ENCODE measurements around the gene AVEN.

The AVEN gene

DNA sequence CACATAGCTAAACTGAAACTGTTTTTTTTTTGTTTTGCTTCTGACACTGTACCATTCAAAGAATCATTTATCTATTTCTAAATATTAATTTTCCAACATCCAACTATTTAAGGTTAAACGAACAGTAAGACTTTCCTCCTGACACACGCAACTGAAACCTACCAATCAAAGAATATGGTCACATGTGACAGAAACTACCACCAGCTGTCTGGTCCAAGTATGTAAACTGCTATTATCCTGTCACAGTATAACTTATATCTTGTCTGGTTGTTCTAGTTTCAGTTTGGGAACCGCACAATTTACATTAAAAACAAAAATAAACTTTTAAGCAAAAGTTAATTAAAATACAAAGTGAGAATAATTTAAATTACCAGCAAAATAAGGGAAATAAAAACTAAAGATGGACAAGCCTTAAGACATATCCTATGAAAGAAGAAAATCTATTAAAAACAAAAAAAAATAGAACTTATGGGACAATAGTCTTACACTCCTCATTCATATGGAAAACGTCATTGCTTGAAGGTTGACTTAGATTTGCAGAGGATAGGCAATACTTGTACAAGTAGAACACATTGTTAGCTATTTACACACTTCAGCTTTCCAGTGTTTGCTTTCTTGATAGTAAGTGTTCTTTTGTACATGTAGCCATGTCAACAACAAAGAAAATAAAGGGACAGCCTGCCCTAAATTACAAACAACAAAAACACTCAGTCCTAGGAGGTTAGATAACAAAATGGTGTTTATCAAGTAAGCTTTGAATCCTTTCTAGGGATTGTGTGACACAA, 97.5 kb downstream of the AVEN start:
- TF ChIP-seq FOXP2 (optimal IDR thresholded peaks at IDR 0.05; ENCODE audit: borderline replicate concordance, extremely low read depth, extremely low read length, insufficient read depth): no peak
- TF ChIP-seq, protein P1, sequence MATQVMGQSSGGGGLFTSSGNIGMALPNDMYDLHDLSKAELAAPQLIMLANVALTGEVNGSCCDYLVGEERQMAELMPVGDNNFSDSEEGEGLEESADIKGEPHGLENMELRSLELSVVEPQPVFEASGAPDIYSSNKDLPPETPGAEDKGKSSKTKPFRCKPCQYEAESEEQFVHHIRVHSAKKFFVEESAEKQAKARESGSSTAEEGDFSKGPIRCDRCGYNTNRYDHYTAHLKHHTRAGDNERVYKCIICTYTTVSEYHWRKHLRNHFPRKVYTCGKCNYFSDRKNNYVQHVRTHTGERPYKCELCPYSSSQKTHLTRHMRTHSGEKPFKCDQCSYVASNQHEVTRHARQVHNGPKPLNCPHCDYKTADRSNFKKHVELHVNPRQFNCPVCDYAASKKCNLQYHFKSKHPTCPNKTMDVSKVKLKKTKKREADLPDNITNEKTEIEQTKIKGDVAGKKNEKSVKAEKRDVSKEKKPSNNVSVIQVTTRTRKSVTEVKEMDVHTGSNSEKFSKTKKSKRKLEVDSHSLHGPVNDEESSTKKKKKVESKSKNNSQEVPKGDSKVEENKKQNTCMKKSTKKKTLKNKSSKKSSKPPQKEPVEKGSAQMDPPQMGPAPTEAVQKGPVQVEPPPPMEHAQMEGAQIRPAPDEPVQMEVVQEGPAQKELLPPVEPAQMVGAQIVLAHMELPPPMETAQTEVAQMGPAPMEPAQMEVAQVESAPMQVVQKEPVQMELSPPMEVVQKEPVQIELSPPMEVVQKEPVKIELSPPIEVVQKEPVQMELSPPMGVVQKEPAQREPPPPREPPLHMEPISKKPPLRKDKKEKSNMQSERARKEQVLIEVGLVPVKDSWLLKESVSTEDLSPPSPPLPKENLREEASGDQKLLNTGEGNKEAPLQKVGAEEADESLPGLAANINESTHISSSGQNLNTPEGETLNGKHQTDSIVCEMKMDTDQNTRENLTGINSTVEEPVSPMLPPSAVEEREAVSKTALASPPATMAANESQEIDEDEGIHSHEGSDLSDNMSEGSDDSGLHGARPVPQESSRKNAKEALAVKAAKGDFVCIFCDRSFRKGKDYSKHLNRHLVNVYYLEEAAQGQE (IDR thresholded peaks at IDR 0.05; ENCODE audit: insufficient read depth in 1 of 2, low read depth in 2 of 2, low read length in 2 of 2): no peak
- no peak for TF ChIP-seq SIN3A (IDR thresholded peaks at IDR 0.05; ENCODE audit: borderline replicate concordance, insufficient read depth, low read length)
- no peak for TF ChIP-seq TAF1 (IDR thresholded peaks at IDR 0.05; ENCODE audit: borderline replicate concordance, insufficient read depth, low read length)
- no peak for TF ChIP-seq POLR2AphosphoS5 (IDR thresholded peaks at IDR 0.05; ENCODE audit: low read depth, low read length)

DNA sequence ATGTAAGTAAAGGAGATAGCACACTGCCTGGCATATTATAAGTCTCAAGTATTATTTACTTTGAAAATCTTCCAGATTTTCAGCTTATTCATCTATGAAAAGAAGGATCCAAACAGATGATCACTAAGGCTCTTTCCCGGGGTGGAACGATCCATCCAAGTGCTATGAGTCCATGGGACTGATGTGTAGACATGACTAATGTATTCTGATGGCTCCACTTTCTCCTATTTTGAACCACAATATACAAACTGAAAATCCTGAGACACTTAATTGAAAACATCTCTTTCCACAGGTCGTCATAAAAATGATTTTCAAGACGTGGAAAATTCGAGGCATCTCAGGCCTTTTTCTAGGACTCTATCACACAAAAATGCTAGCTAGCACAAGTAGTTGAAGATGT, 104.1 kb downstream of the AVEN start:
- TF ChIP-seq, protein P1 (IDR thresholded peaks at IDR 0.05; ENCODE audit: insufficient read depth in 1 of 2, low read depth in 2 of 2, low read length in 2 of 2): no peak
- TF ChIP-seq FOXP2 (optimal IDR thresholded peaks at IDR 0.05; ENCODE audit: borderline replicate concordance, extremely low read depth, extremely low read length, insufficient read depth) (no peak), SIN3A (IDR thresholded peaks at IDR 0.05; ENCODE audit: borderline replicate concordance, insufficient read depth, low read length) (no peak), POLR2AphosphoS5 (IDR thresholded peaks at IDR 0.05; ENCODE audit: low read depth, low read length) (no peak), TAF1 (IDR thresholded peaks at IDR 0.05; ENCODE audit: borderline replicate concordance, insufficient read depth, low read length) (no peak)

DNA sequence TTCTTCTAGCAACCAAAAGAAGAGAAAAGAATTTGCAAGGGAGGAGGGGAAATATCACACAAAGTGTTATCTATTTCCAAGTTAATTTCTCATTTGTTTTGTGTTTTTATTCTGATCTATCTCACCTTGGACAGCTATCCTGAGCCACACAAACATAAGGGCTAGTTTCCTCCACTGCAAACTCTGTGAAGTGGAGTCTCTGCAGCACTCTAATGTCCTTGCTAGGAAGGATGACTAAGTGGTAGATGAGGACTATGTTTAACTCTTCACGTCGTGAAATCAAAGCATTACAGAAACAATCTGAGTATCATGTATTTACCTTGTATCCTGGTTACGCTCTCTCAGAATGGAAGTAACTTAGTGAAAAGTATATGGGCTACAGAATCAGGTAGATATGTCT, 104.6 kb downstream of the AVEN start:
- no peak for TF ChIP-seq TAF1 (IDR thresholded peaks at IDR 0.05; ENCODE audit: borderline replicate concordance, insufficient read depth, low read length)
- no peak for TF ChIP-seq SIN3A (IDR thresholded peaks at IDR 0.05; ENCODE audit: borderline replicate concordance, insufficient read depth, low read length)
- no peak for TF ChIP-seq POLR2AphosphoS5 (IDR thresholded peaks at IDR 0.05; ENCODE audit: low read depth, low read length)
- TF ChIP-seq, protein P1 (IDR thresholded peaks at IDR 0.05; ENCODE audit: insufficient read depth in 1 of 2, low read depth in 2 of 2, low read length in 2 of 2): no peak
- TF ChIP-seq FOXP2 (optimal IDR thresholded peaks at IDR 0.05; ENCODE audit: borderline replicate concordance, extremely low read depth, extremely low read length, insufficient read depth): no peak

DNA sequence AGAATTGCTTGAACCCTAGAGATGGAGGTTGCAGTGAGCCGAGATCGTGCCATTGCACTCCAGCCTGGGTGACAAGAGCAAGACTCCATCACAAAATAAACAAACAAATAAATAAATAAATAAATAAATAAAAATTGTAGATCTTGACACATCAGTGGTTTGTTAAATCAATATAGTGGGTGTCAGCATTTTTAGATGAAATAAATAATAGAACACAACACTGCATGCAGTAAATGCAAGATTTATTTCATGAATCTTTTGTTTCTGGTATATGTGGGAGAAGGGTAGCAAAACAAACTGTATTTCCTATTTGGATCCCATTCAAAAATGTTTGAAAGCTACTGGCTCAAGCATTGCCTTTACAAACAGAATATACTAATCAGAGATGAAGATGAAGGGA, 106.3 kb downstream of the AVEN start:
- TF ChIP-seq TAF1 (IDR thresholded peaks at IDR 0.05; ENCODE audit: borderline replicate concordance, insufficient read depth, low read length) (no peak), POLR2AphosphoS5 (IDR thresholded peaks at IDR 0.05; ENCODE audit: low read depth, low read length) (no peak), FOXP2 (optimal IDR thresholded peaks at IDR 0.05; ENCODE audit: borderline replicate concordance, extremely low read depth, extremely low read length, insufficient read depth) (no peak), SIN3A (IDR thresholded peaks at IDR 0.05; ENCODE audit: borderline replicate concordance, insufficient read depth, low read length) (no peak)
- TF ChIP-seq, protein P1 (IDR thresholded peaks at IDR 0.05; ENCODE audit: insufficient read depth in 1 of 2, low read depth in 2 of 2, low read length in 2 of 2): no peak

Measured in PFSK-1 (cell line).